ENCODE measurements around the gene ADRA1B.

DNA sequence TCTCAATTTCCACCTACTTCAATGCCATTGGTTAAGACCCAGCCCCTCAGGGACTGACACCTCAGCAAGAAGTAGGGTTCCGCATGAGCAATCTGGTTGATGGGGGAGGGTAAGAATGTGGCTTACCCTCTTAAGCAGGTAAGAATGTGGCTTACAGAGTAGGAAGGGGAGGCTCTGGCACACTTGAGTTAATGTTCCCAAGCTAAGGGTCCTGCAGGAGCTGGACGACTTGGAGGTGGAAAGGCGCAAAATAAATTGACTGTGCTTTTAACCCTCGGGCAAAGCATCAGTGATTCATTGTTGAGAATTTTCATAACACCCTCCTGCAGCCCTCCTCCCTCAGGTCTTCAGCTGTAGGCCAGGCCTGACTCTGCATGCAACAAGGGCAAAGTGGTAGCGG lies 24.9 kb upstream of the ADRA1B start:
- TF ChIP-seq CTCF (IDR thresholded peaks at IDR 0.05; ENCODE audit: extremely low read depth in 1 of 2, insufficient read depth in 1 of 2, low read depth in 1 of 2, low read length in 2 of 2) (no peak), POLR2A (IDR thresholded peaks at IDR 0.05; ENCODE audit: low read depth, low read length) (no peak), EZH2 (IDR thresholded peaks at IDR 0.05; ENCODE audit: borderline replicate concordance, low read depth, low read length, severe bottlenecking) (no peak), JUN (IDR thresholded peaks at IDR 0.05; ENCODE audit: borderline replicate concordance, insufficient read depth, insufficient read length, low read depth) (no peak), MYC (IDR thresholded peaks at IDR 0.05; ENCODE audit: low read depth, low read length) (no peak), POLR2AphosphoS5 (IDR thresholded peaks at IDR 0.05; ENCODE audit: insufficient read depth, low read depth, low read length) (no peak), GATA2 (IDR thresholded peaks at IDR 0.05; ENCODE audit: insufficient read depth, insufficient read length, low read depth, low read length) (no peak)
